ENCODE data around the gene MAD2L2. TPM values are rescaled to one million over a fixed set of nuclear protein-coding genes. Genes with fewer than 3 reads are reported as not detected.

MAD2L2 gene
- total RNA-seq, 1 experiment from 2014 or later, result 283 TPM

GRCh38 chr1:11640101-11640500 is 40.8 kb downstream of the MAD2L2 start:
- no peak overlapping the region for H3K4me3 Mint-ChIP-seq
- no peaks in the 10 kb centered on the region for H3K4me1 Mint-ChIP-seq
- DNase-seq (ENCODE audit: low spot score), result no peak
- CTCF ChIA-PET, result interaction anchor here (2.2 kb wide), 1 partner anchor 25 kb away, joined by 7 read pairs; the partner anchor contains the start of gene FBXO6
- H3K27ac Mint-ChIP-seq, result no peak overlapping the region
- H3K36me3 Mint-ChIP-seq, result no peaks in the 10 kb centered on the region
- no peaks in the 10 kb centered on the region for H3K27me3 Mint-ChIP-seq (ENCODE audit: low read depth)
- no peak for ATAC-seq
- POLR2A ChIA-PET, result interaction anchor here (0.7 kb wide), 1 partner anchor 103 kb away, joined by 3 read pairs; no protein-coding TSS in a partner anchor
- no peaks in the 10 kb centered on the region for H3K9me3 Mint-ChIP-seq
- TF ChIP-seq TP53 (CRISPR knock-in tag; IDR thresholded peaks at IDR 0.05) (no peak), ZNF281 (CRISPR knock-in tag; IDR thresholded peaks at IDR 0.05) (no peak)

- H3K27me3 Mint-ChIP-seq (ENCODE audit: low read depth), result no peaks in the 10 kb centered on the region
- H3K36me3 Mint-ChIP-seq, result no peaks in the 10 kb centered on the region
- ATAC-seq (no peak), DNase-seq (ENCODE audit: low spot score) (no peak)
- H3K4me3 Mint-ChIP-seq, result no peak overlapping the region
- ChIA-PET CTCF (no interaction called here), POLR2A (interaction anchor here (0.7 kb wide), 2 partner anchors 102 to 164 kb away, joined by 3 to 5 read pairs; no protein-coding TSS in a partner anchor)
- no peaks in the 10 kb centered on the region for H3K4me1 Mint-ChIP-seq
- no peak for TF ChIP-seq ZNF396 (CRISPR knock-in tag; IDR thresholded peaks at IDR 0.05; ENCODE audit: borderline replicate concordance)
- TF ChIP-seq E2F4 (CRISPR knock-in tag; IDR thresholded peaks at IDR 0.05; ENCODE audit: borderline replicate concordance, low read depth), result no peak
- no peak for TF ChIP-seq EMX1 (CRISPR knock-in tag; IDR thresholded peaks at IDR 0.05)
- TF ChIP-seq ATF2 (CRISPR knock-in tag; IDR thresholded peaks at IDR 0.05; ENCODE audit: borderline replicate concordance, low read depth), result no peak
- no peak for TF ChIP-seq ETV6 (CRISPR knock-in tag; IDR thresholded peaks at IDR 0.05)
- no peaks in the 10 kb centered on the region for H3K9me3 Mint-ChIP-seq
- H3K27ac Mint-ChIP-seq, result no peak overlapping the region
Observed at GRCh38 chr1:11639372-11639771, 41.6 kb downstream of the MAD2L2 start.

GRCh38 chr1:11638121-11638520 is 42.8 kb downstream of the MAD2L2 start:
- H3K4me1 Mint-ChIP-seq, result no peaks in the 10 kb centered on the region
- POLR2A ChIA-PET, result no interaction called here
- no peaks in the 10 kb centered on the region for H3K9me3 Mint-ChIP-seq
- DNase-seq (ENCODE audit: low spot score), result no peak
- no peaks in the 10 kb centered on the region for H3K27me3 Mint-ChIP-seq (ENCODE audit: low read depth)
- no peak overlapping the region for H3K27ac Mint-ChIP-seq
- no peak for ATAC-seq
- CTCF ChIA-PET, result interaction anchor here (0.7 to 2.8 kb wide), 6 partner anchors 7 to 318 kb away, joined by 3 to 15 read pairs (median 4); partner anchors contain the start of genes DISP3 and FBXO6
- no peaks in the 10 kb centered on the region for H3K36me3 Mint-ChIP-seq
- no peak overlapping the region for H3K4me3 Mint-ChIP-seq
- TF ChIP-seq SMAD4 (CRISPR knock-in tag; IDR thresholded peaks at IDR 0.05), result no peak
- TF ChIP-seq ZNF263 (CRISPR knock-in tag; IDR thresholded peaks at IDR 0.05; ENCODE audit: low read depth), result no peak
- no peak for TF ChIP-seq MXD4 (CRISPR knock-in tag; IDR thresholded peaks at IDR 0.05; ENCODE audit: borderline replicate concordance)
- no peak for TF ChIP-seq CREB1 (CRISPR knock-in tag; IDR thresholded peaks at IDR 0.05)
- no peak for TF ChIP-seq GABPB1 (CRISPR knock-in tag; IDR thresholded peaks at IDR 0.05)
- TF ChIP-seq FOXK1 (CRISPR knock-in tag; IDR thresholded peaks at IDR 0.05), result no peak
- no peak for TF ChIP-seq ATF1 (CRISPR knock-in tag; IDR thresholded peaks at IDR 0.05)
- TF ChIP-seq ZNF281 (CRISPR knock-in tag; IDR thresholded peaks at IDR 0.05), result no peak
- no peak for TF ChIP-seq ZBTB43 (CRISPR knock-in tag; IDR thresholded peaks at IDR 0.05)
- no peak for TF ChIP-seq NR2C2 (CRISPR knock-in tag; IDR thresholded peaks at IDR 0.05)
- no peak for TF ChIP-seq ERG (CRISPR knock-in tag; IDR thresholded peaks at IDR 0.05)
- no peak for TF ChIP-seq TEAD4 (CRISPR knock-in tag; IDR thresholded peaks at IDR 0.05)
- no peak for TF ChIP-seq OVOL2 (CRISPR knock-in tag; IDR thresholded peaks at IDR 0.05; ENCODE audit: borderline replicate concordance)
- no peak for TF ChIP-seq ELF4 (CRISPR knock-in tag; IDR thresholded peaks at IDR 0.05; ENCODE audit: low read depth)
- no peak for TF ChIP-seq JUN (CRISPR knock-in tag; IDR thresholded peaks at IDR 0.05)
- TF ChIP-seq ZMAT4 (CRISPR knock-in tag; IDR thresholded peaks at IDR 0.05), result no peak
